HCT116 (cell line): ENCODE results near the gene YWHAH.

Source experiments
- CEBPB ChIP-seq: IDR thresholded peaks from 2 replicates; pipeline ENCODE4 v1.6.1; 2012; ENCODE audit warnings: low read depth
- EGR1 ChIP-seq: IDR thresholded peaks from 2 replicates; pipeline ENCODE4 v1.6.1; 2012; ENCODE audit warnings: low read depth
- EZH2 ChIP-seq: fragments of 200-600 bp; sonication (generic); IDR thresholded peaks from 2 replicates; pipeline ENCODE4 v1.6.1; 2017; ENCODE audit warnings: antibody characterized with exemption, mixed run types
- EZH2phosphoT487 ChIP-seq: fragments of 200-600 bp; IDR thresholded peaks from 2 replicates; pipeline ENCODE4 v1.6.1; 2018; ENCODE audit warnings: antibody characterized with exemption, borderline replicate concordance
- POLR2A ChIP-seq: IDR thresholded peaks from 2 replicates; pipeline ENCODE4 v1.7.0; 2011; ENCODE audit warnings: borderline replicate concordance; ENCODE audit not compliant: insufficient read depth, insufficient read length; ENCODE audit errors: extremely low read depth
- POLR2AphosphoS5 ChIP-seq: IDR thresholded peaks from 2 replicates; pipeline ENCODE4 v1.6.1; 2011; ENCODE audit warnings: mild to moderate bottlenecking, low read depth, low read length, moderate library complexity
- SRF ChIP-seq: IDR thresholded peaks from 2 replicates; pipeline ENCODE4 v1.6.1; 2012; ENCODE audit warnings: low read depth
- TCF7L2 ChIP-seq: IDR thresholded peaks from 2 replicates; pipeline ENCODE4 v1.7.0; 2011; ENCODE audit warnings: borderline replicate concordance, inconsistent platforms; ENCODE audit not compliant: insufficient read depth, insufficient read length; ENCODE audit errors: extremely low read depth
- ZFX ChIP-seq: fragments of 450-650 bp; IDR thresholded peaks from 2 replicates; pipeline ENCODE4 v1.6.1; 2017
- TF ChIP-seq, protein P1 (sequence below), 3 experiments: fragments of 200-600 bp in 1 of 3; sonication (generic) in 1 of 3; IDR thresholded peaks in 2 of 3; conservative IDR thresholded peaks in 1 of 3; 2 replicates each; pipeline ENCODE4 v1.5.1; 2012 to 2017; ENCODE audit warnings: low read depth in 2 of 3, low read length in 2 of 3, antibody characterized with exemption in 1 of 3, borderline replicate concordance in 1 of 3, control low read depth in 1 of 3, mild to moderate bottlenecking in 1 of 3, mixed read lengths in 1 of 3, mixed run types in 1 of 3, moderate library complexity in 1 of 3; ENCODE audit not compliant: insufficient read depth in 1 of 3
- TF ChIP-seq, protein P2 (sequence below): IDR thresholded peaks from 2 replicates; pipeline ENCODE4 v1.6.1; 2012; ENCODE audit warnings: low read depth
- TF ChIP-seq, protein P3 (sequence below): IDR thresholded peaks from 2 replicates; pipeline ENCODE4 v1.6.1; 2011; ENCODE audit warnings: mild to moderate bottlenecking, low read length, moderate library complexity; ENCODE audit not compliant: insufficient replicate concordance; ENCODE audit errors: extremely low read depth

DNA sequence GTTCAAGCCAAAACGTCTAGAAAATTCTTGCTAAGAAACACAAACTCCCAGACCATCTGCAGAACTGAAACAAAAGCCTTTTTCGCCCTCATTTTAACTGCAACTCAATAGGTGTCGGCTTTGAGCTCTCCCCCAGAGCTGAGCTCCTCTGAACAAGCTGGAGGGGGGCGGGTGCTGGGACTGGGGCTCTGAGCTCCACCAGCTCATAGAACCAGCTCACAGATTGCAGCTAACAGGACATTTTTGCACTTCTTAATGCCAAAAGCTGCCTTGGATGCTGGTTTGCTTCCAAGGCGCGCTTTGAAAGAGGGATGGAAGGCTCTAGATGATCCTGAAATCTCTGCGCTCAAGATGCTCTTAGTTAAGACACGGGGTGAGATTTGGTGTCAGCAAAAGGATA is 6.0 kb upstream of the YWHAH start:
- TF ChIP-seq CEBPB (no peak), POLR2A (no peak), EZH2 (no peak), TCF7L2 (no peak), SRF (no peak), EGR1 (no peak), POLR2AphosphoS5 (no peak), ZFX (no peak), EZH2phosphoT487 (no peak)
- TF ChIP-seq, protein P1, sequence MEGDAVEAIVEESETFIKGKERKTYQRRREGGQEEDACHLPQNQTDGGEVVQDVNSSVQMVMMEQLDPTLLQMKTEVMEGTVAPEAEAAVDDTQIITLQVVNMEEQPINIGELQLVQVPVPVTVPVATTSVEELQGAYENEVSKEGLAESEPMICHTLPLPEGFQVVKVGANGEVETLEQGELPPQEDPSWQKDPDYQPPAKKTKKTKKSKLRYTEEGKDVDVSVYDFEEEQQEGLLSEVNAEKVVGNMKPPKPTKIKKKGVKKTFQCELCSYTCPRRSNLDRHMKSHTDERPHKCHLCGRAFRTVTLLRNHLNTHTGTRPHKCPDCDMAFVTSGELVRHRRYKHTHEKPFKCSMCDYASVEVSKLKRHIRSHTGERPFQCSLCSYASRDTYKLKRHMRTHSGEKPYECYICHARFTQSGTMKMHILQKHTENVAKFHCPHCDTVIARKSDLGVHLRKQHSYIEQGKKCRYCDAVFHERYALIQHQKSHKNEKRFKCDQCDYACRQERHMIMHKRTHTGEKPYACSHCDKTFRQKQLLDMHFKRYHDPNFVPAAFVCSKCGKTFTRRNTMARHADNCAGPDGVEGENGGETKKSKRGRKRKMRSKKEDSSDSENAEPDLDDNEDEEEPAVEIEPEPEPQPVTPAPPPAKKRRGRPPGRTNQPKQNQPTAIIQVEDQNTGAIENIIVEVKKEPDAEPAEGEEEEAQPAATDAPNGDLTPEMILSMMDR (IDR thresholded peaks at IDR 0.05 in 2 of 3, conservative IDR thresholded peaks at IDR 0.05 in 1 of 3; ENCODE audit: borderline replicate concordance in 1 of 3, insufficient read depth in 1 of 3, low read depth in 2 of 3, low read length in 2 of 3): no peak
- TF ChIP-seq, protein P2, sequence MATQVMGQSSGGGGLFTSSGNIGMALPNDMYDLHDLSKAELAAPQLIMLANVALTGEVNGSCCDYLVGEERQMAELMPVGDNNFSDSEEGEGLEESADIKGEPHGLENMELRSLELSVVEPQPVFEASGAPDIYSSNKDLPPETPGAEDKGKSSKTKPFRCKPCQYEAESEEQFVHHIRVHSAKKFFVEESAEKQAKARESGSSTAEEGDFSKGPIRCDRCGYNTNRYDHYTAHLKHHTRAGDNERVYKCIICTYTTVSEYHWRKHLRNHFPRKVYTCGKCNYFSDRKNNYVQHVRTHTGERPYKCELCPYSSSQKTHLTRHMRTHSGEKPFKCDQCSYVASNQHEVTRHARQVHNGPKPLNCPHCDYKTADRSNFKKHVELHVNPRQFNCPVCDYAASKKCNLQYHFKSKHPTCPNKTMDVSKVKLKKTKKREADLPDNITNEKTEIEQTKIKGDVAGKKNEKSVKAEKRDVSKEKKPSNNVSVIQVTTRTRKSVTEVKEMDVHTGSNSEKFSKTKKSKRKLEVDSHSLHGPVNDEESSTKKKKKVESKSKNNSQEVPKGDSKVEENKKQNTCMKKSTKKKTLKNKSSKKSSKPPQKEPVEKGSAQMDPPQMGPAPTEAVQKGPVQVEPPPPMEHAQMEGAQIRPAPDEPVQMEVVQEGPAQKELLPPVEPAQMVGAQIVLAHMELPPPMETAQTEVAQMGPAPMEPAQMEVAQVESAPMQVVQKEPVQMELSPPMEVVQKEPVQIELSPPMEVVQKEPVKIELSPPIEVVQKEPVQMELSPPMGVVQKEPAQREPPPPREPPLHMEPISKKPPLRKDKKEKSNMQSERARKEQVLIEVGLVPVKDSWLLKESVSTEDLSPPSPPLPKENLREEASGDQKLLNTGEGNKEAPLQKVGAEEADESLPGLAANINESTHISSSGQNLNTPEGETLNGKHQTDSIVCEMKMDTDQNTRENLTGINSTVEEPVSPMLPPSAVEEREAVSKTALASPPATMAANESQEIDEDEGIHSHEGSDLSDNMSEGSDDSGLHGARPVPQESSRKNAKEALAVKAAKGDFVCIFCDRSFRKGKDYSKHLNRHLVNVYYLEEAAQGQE: no peak
- TF ChIP-seq, protein P3, sequence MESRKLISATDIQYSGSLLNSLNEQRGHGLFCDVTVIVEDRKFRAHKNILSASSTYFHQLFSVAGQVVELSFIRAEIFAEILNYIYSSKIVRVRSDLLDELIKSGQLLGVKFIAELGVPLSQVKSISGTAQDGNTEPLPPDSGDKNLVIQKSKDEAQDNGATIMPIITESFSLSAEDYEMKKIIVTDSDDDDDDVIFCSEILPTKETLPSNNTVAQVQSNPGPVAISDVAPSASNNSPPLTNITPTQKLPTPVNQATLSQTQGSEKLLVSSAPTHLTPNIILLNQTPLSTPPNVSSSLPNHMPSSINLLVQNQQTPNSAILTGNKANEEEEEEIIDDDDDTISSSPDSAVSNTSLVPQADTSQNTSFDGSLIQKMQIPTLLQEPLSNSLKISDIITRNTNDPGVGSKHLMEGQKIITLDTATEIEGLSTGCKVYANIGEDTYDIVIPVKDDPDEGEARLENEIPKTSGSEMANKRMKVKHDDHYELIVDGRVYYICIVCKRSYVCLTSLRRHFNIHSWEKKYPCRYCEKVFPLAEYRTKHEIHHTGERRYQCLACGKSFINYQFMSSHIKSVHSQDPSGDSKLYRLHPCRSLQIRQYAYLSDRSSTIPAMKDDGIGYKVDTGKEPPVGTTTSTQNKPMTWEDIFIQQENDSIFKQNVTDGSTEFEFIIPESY: no peak
